Middle frontal gyrus (tissue), 1 donor: ENCODE data around the gene HOXA3.
A peak's percentile ranks its signal among the peaks of the same experiment; 100 is the strongest.

Experiments
- DNase-seq: peaks from one replicate; pipeline ENCODE4 v3.0.0-alpha.2; 2015; ENCODE audit warnings: low spot score; ENCODE audit errors: extremely low spot score

HOXA3 gene

GRCh38 chr7:27151931-27152815 is at the start of gene HOXA3:
Gene HOXA3 (minus strand): TSS chr7:27152583. CDS start chr7:27110640, 41,943 bp downstream.
- DNase-seq, result no peak

- no peak for DNase-seq
Observed at GRCh38 chr7:27201580-27202017, 49.2 kb upstream of the HOXA3 start.

GRCh38 chr7:27200761-27201579 is 48.6 kb upstream of the HOXA3 start:
- DNase-seq, result no peak

- DNase-seq, result no peak
Observed at GRCh38 chr7:27199849-27200760, 47.7 kb upstream of the HOXA3 start, which contains the start of gene HOXA13. Gene HOXA13 (minus strand): TSS chr7:27200091. CDS start chr7:27200077, 14 bp downstream.

- DNase-seq, result no peak
Observed at GRCh38 chr7:27198871-27199801, 46.8 kb upstream of the HOXA3 start.

GRCh38 chr7:27198138-27198841 is 45.9 kb upstream of the HOXA3 start:
- no peak for DNase-seq

GRCh38 chr7:27197137-27198042 is 45.0 kb upstream of the HOXA3 start:
- no peak for DNase-seq

- peak; percentile 25 for DNase-seq
Observed at GRCh38 chr7:27196287-27196767, 43.9 kb upstream of the HOXA3 start.

GRCh38 chr7:27194686-27195379 is 42.5 kb upstream of the HOXA3 start:
- no peak for DNase-seq

GRCh38 chr7:27194002-27194352 is 41.6 kb upstream of the HOXA3 start:
- DNase-seq, result no peak

GRCh38 chr7:27193335-27194001 is 41.1 kb upstream of the HOXA3 start:
- DNase-seq, result no peak

GRCh38 chr7:27192546-27193334 is 40.4 kb upstream of the HOXA3 start:
- DNase-seq, result no peak

- no peak for DNase-seq
Observed at GRCh38 chr7:27191833-27192545, 39.6 kb upstream of the HOXA3 start.

- DNase-seq, result no peak
Observed at GRCh38 chr7:27191161-27191731, 38.9 kb upstream of the HOXA3 start.
